Epithelial cell of esophagus (primary cell): ENCODE measurements around the gene SNX13.

ENCODE experiments used
- DNase-seq: peaks from one replicate; pipeline ENCODE4 v3.0.0; 2010; ENCODE audit warnings: low read depth
- H3K4me3 ChIP-seq: 2 replicates; pipeline ENCODE4 v1.5.1; 2011; ENCODE audit warnings: mild to moderate bottlenecking, low read length, control low read depth
- CTCF ChIP-seq: IDR thresholded peaks from 2 replicates; pipeline ENCODE4 v1.5.1; 2011; ENCODE audit warnings: low read depth, mild to moderate bottlenecking, low read length, control low read depth, inconsistent platforms; ENCODE audit not compliant: insufficient read depth; ENCODE audit errors: missing control alignments

Gene SNX13

GRCh38 chr7:17903337-17903736 is 37.0 kb downstream of the SNX13 start:
- TF ChIP-seq CTCF, result no peak
- DNase-seq, result peak; percentile 24

GRCh38 chr7:17902599-17902998 is 37.7 kb downstream of the SNX13 start:
- H3K4me3 ChIP-seq, result no peak overlapping the region

More at GRCh38 chr7:17903337-17903736, 37.0 kb downstream of the SNX13 start:
- H3K4me3 ChIP-seq, result no peak overlapping the region

GRCh38 chr7:17900464-17900863 is 39.8 kb downstream of the SNX13 start:
- TF ChIP-seq CTCF, result no peak
- DNase-seq, result no peak
- H3K4me3 ChIP-seq, result no peak overlapping the region

More at GRCh38 chr7:17902599-17902998, 37.7 kb downstream of the SNX13 start:
- no peak for TF ChIP-seq CTCF
- no peak for DNase-seq

GRCh38 chr7:17898111-17898510 is 42.2 kb downstream of the SNX13 start:
- no peak for TF ChIP-seq CTCF
- DNase-seq, result no peak
- H3K4me3 ChIP-seq, result no peak overlapping the region

GRCh38 chr7:17887286-17887685 is 53.0 kb downstream of the SNX13 start:
- no peak overlapping the region for H3K4me3 ChIP-seq
- no peak for TF ChIP-seq CTCF
- DNase-seq, result no peak

GRCh38 chr7:17882685-17883084 is 57.6 kb downstream of the SNX13 start:
- no peak for DNase-seq
- no peak overlapping the region for H3K4me3 ChIP-seq
- TF ChIP-seq CTCF, result no peak

GRCh38 chr7:17879075-17879661 is 61.1 kb downstream of the SNX13 start:
- no peak overlapping the region for H3K4me3 ChIP-seq
- no peak for TF ChIP-seq CTCF
- DNase-seq, result no peak
